C4-2B (cell line): ENCODE measurements around the gene SMG9.

Source experiments
- ZFX ChIP-seq: fragments of 450-650 bp; IDR thresholded peaks from 2 replicates; pipeline ENCODE4 v1.6.1; 2017
- TF ChIP-seq, protein P1 (sequence below): fragments of 450-650 bp; conservative IDR thresholded peaks from 2 replicates; pipeline ENCODE4 v1.5.1; 2017; ENCODE audit warnings: mild to moderate bottlenecking

GRCh38 chr19:43767818-43768217 is 13.1 kb upstream of the SMG9 start:
- TF ChIP-seq, protein P1, sequence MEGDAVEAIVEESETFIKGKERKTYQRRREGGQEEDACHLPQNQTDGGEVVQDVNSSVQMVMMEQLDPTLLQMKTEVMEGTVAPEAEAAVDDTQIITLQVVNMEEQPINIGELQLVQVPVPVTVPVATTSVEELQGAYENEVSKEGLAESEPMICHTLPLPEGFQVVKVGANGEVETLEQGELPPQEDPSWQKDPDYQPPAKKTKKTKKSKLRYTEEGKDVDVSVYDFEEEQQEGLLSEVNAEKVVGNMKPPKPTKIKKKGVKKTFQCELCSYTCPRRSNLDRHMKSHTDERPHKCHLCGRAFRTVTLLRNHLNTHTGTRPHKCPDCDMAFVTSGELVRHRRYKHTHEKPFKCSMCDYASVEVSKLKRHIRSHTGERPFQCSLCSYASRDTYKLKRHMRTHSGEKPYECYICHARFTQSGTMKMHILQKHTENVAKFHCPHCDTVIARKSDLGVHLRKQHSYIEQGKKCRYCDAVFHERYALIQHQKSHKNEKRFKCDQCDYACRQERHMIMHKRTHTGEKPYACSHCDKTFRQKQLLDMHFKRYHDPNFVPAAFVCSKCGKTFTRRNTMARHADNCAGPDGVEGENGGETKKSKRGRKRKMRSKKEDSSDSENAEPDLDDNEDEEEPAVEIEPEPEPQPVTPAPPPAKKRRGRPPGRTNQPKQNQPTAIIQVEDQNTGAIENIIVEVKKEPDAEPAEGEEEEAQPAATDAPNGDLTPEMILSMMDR, result no peak
- TF ChIP-seq ZFX, result no peak
